ENCODE data around the gene FOXP1. TPM values are rescaled to one million over a fixed set of nuclear protein-coding genes. Genes with fewer than 3 reads are reported as not detected.

FOXP1 gene
- polyA plus RNA-seq, 1 experiment, result 56.6 TPM

- no peak overlapping the region for H3K27ac ChIP-seq (ENCODE audit: low read depth, low read length)
- DNase-seq (ENCODE audit: low read depth, low spot score), result no peak
- CTCF ChIA-PET, result interaction anchor here (0.6 to 2.3 kb wide), 3 partner anchors 12 to 184 kb away, joined by 4 to 10 read pairs (median 8); no protein-coding TSS in a partner anchor
Measured at GRCh38 chr3:71395470-71395869, 188.1 kb downstream of the FOXP1 start.

GRCh38 chr3:71393745-71394144, 189.8 kb downstream of the FOXP1 start:
- DNase-seq (ENCODE audit: low read depth, low spot score), result no peak
- no peaks in the 10 kb centered on the region for H3K27me3 ChIP-seq (ENCODE audit: control insufficient read depth, insufficient read depth, low read length)
- H3K27ac ChIP-seq (ENCODE audit: low read depth, low read length), result no peak overlapping the region
- no peaks in the 10 kb centered on the region for H3K9me3 ChIP-seq (ENCODE audit: control insufficient read depth, insufficient read depth, low read length)
- POLR2A ChIA-PET, result no interaction called here
- H3K4me3 ChIP-seq (ENCODE audit: low read depth, low read length), result no peak overlapping the region
- TF ChIP-seq CTCF (IDR thresholded peaks at IDR 0.05; ENCODE audit: low read depth, low read length), result no peak
- CTCF ChIA-PET, result no interaction called here

More at GRCh38 chr3:71395470-71395869, 188.1 kb downstream of the FOXP1 start:
- POLR2A ChIA-PET, result no interaction called here
- H3K4me3 ChIP-seq (ENCODE audit: low read depth, low read length), result no peak overlapping the region
- H3K9me3 ChIP-seq (ENCODE audit: control insufficient read depth, insufficient read depth, low read length), result no peaks in the 10 kb centered on the region
- TF ChIP-seq CTCF (IDR thresholded peaks at IDR 0.05; ENCODE audit: low read depth, low read length), result no peak
- no peaks in the 10 kb centered on the region for H3K27me3 ChIP-seq (ENCODE audit: control insufficient read depth, insufficient read depth, low read length)

GRCh38 chr3:71393093-71393492, 190.4 kb downstream of the FOXP1 start:
- ChIA-PET POLR2A (no interaction called here), CTCF (no interaction called here)
- no peak for DNase-seq (ENCODE audit: low read depth, low spot score)
- H3K9me3 ChIP-seq (ENCODE audit: control insufficient read depth, insufficient read depth, low read length), result no peaks in the 10 kb centered on the region
- H3K27ac ChIP-seq (ENCODE audit: low read depth, low read length), result no peak overlapping the region
- no peaks in the 10 kb centered on the region for H3K27me3 ChIP-seq (ENCODE audit: control insufficient read depth, insufficient read depth, low read length)
- TF ChIP-seq CTCF (IDR thresholded peaks at IDR 0.05; ENCODE audit: low read depth, low read length), result no peak
- no peak overlapping the region for H3K4me3 ChIP-seq (ENCODE audit: low read depth, low read length)

- no peak overlapping the region for H3K4me3 ChIP-seq (ENCODE audit: low read depth, low read length)
- ChIA-PET CTCF (no interaction called here), POLR2A (no interaction called here)
- H3K27ac ChIP-seq (ENCODE audit: low read depth, low read length), result no peak overlapping the region
- no peak for DNase-seq (ENCODE audit: low read depth, low spot score)
- TF ChIP-seq CTCF (IDR thresholded peaks at IDR 0.05; ENCODE audit: low read depth, low read length), result no peak
- H3K27me3 ChIP-seq (ENCODE audit: control insufficient read depth, insufficient read depth, low read length), result no peaks in the 10 kb centered on the region
- H3K9me3 ChIP-seq (ENCODE audit: control insufficient read depth, insufficient read depth, low read length), result no peaks in the 10 kb centered on the region
Measured at GRCh38 chr3:71392251-71392650, 191.3 kb downstream of the FOXP1 start.

- no peaks in the 10 kb centered on the region for H3K27me3 ChIP-seq (ENCODE audit: control insufficient read depth, insufficient read depth, low read length)
- H3K9me3 ChIP-seq (ENCODE audit: control insufficient read depth, insufficient read depth, low read length), result no peaks in the 10 kb centered on the region
- ChIA-PET POLR2A (interaction anchor here (1.2 kb wide), 1 partner anchor 74 kb away, joined by 3 read pairs; no protein-coding TSS in a partner anchor), CTCF (interaction anchor here (1.3 kb wide), 1 partner anchor 196 kb away, joined by 3 read pairs; no protein-coding TSS in a partner anchor)
- TF ChIP-seq CTCF (IDR thresholded peaks at IDR 0.05; ENCODE audit: low read depth, low read length), result no peak
- no peak for DNase-seq (ENCODE audit: low read depth, low spot score)
- H3K27ac ChIP-seq (ENCODE audit: low read depth, low read length), result no peak overlapping the region
- no peak overlapping the region for H3K4me3 ChIP-seq (ENCODE audit: low read depth, low read length)
Measured at GRCh38 chr3:71391361-71391760, 192.2 kb downstream of the FOXP1 start.

Measured in AG04450 (cell line).